Liver (tissue), 9 donors: ENCODE results near the gene OTOGL. TPM values are rescaled to one million over a fixed set of nuclear protein-coding genes. Genes with fewer than 3 reads are reported as not detected.

Source experiments
- DNase-seq: peaks from one replicate; pipeline ENCODE4 v3.0.0-alpha.2; 2017; ENCODE audit warnings: low spot score
- H3K27ac ChIP-seq, 2 donors: one replicate each; pipeline ENCODE4 v1.7.0; 2013; ENCODE audit warnings: inconsistent platforms in 2 of 2, low read length in 2 of 2, control low read depth in 1 of 2, low read depth in 1 of 2, mild to moderate bottlenecking in 1 of 2
- H3K27me3 ChIP-seq, 4 donors: one replicate each; pipeline versions ENCODE4 v1.6.1 to v1.7.0; 2013; ENCODE audit warnings: low read length in 3 of 4, inconsistent platforms in 1 of 4, mild to moderate bottlenecking in 1 of 4, moderate library complexity in 1 of 4; ENCODE audit not compliant: control insufficient read depth in 4 of 4, insufficient read depth in 4 of 4
- H3K36me3 ChIP-seq, 4 donors: one replicate each; pipeline versions ENCODE4 v1.6.1 to v1.7.0; 2013; ENCODE audit warnings: low read length in 3 of 4, mild to moderate bottlenecking in 3 of 4, low read depth in 1 of 4, moderate library complexity in 1 of 4; ENCODE audit not compliant: control insufficient read depth in 4 of 4, insufficient read depth in 3 of 4
- H3K4me1 ChIP-seq, 4 donors: one replicate each; pipeline versions ENCODE4 v1.6.1 to v1.7.0; 2013; ENCODE audit warnings: low read length in 3 of 4, mild to moderate bottlenecking in 3 of 4, moderate library complexity in 1 of 4; ENCODE audit not compliant: control insufficient read depth in 4 of 4, insufficient read depth in 4 of 4
- H3K4me3 ChIP-seq, 3 donors: one replicate each; pipeline versions ENCODE4 v1.6.1 to v1.7.0; 2013; ENCODE audit warnings: low read length in 3 of 3, control low read depth in 1 of 3, low read depth in 1 of 3, mild to moderate bottlenecking in 1 of 3
- H3K9ac ChIP-seq, 2 donors: one replicate each; pipeline ENCODE4 v1.7.0; 2013; ENCODE audit warnings: low read length in 2 of 2, mild to moderate bottlenecking in 2 of 2, moderate library complexity in 2 of 2, control low read depth in 1 of 2, low read depth in 1 of 2
- H3K9me3 ChIP-seq, 4 donors: one replicate each; pipeline versions ENCODE4 v1.6.1 to v1.7.0; 2013; ENCODE audit warnings: low read length in 3 of 4; ENCODE audit not compliant: control insufficient read depth in 4 of 4
- EGR1 ChIP-seq, 2 donors: IDR thresholded peaks; 2 replicates each; pipeline ENCODE4 v1.6.1; 2016 to 2018; ENCODE audit warnings: antibody characterized with exemption in 2 of 2, low read depth in 2 of 2
- FOXA1 ChIP-seq: IDR thresholded peaks from 2 replicates; pipeline ENCODE4 v1.6.1; 2016; ENCODE audit warnings: antibody characterized with exemption
- FOXA2 ChIP-seq: IDR thresholded peaks from 2 replicates; pipeline ENCODE4 v1.6.1; 2016; ENCODE audit warnings: antibody characterized with exemption
- GABPA ChIP-seq, 2 donors: IDR thresholded peaks in 1 of 2; conservative IDR thresholded peaks in 1 of 2; 2 replicates each; pipeline ENCODE4 v1.6.1; 2016; ENCODE audit warnings: antibody characterized with exemption in 2 of 2, mild to moderate bottlenecking in 1 of 2, moderate library complexity in 1 of 2
- HNF4A ChIP-seq, 2 donors: conservative IDR thresholded peaks; 2 replicates each; pipeline ENCODE4 v1.6.1; 2016; ENCODE audit warnings: antibody characterized with exemption in 2 of 2, mild to moderate bottlenecking in 2 of 2
- HNF4G ChIP-seq: IDR thresholded peaks from 2 replicates; pipeline ENCODE4 v1.6.1; 2016; ENCODE audit warnings: antibody characterized with exemption
- JUND ChIP-seq, 2 donors: IDR thresholded peaks; 2 replicates each; pipeline ENCODE4 v1.6.1; 2016; ENCODE audit warnings: antibody characterized with exemption in 2 of 2
- NR2F2 ChIP-seq: IDR thresholded peaks from 2 replicates; pipeline ENCODE4 v1.6.1; 2016; ENCODE audit warnings: antibody characterized with exemption
- RAD21 ChIP-seq, 2 donors: IDR thresholded peaks; 2 replicates each; pipeline ENCODE4 v1.6.1; 2016; ENCODE audit warnings: antibody characterized with exemption in 2 of 2, mild to moderate bottlenecking in 2 of 2
- RXRA ChIP-seq, 2 donors: IDR thresholded peaks; 2 replicates each; pipeline ENCODE4 v1.6.1; 2017 to 2018; ENCODE audit warnings: antibody characterized with exemption in 2 of 2, mild to moderate bottlenecking in 1 of 2
- SP1 ChIP-seq: IDR thresholded peaks from 2 replicates; pipeline ENCODE4 v1.6.1; 2018; ENCODE audit warnings: antibody characterized with exemption, mild to moderate bottlenecking
- TAF1 ChIP-seq: conservative IDR thresholded peaks from 2 replicates; pipeline ENCODE4 v1.6.1; 2016; ENCODE audit warnings: antibody characterized with exemption, mild to moderate bottlenecking
- YY1 ChIP-seq: IDR thresholded peaks from 2 replicates; pipeline ENCODE4 v1.6.1; 2016; ENCODE audit warnings: antibody characterized with exemption, mild to moderate bottlenecking
- WGBS: extraction: QIAGEN DNeasy Blood & Tissue Kit; methylation state at CpG from one replicate; pipeline ENCODE4 v1.1.7; 2013; 5-methylcytosine and 5-hydroxymethylcytosine counted together
- polyA plus RNA-seq, 2 donors: library from polyadenylated mRNA; stranded (reverse) in 1 of 2; unstranded in 1 of 2; fragments of 200-250 nt in 1 of 2; fragments of >200 nt in 1 of 2; fragmentation: Nextera tagmentation in 1 of 2; extraction: Ambion mirVana in 1 of 2; gene quantifications; one replicate each; pipeline versions ENCODE4 v1.2.1 to v1.2.3, GENCODE V29; 2013 to 2015
- total RNA-seq, 2 donors: library from RNA; depleted of rRNA; stranded (reverse); fragments of >200 nt; gene quantifications; one replicate each; pipeline ENCODE4 v1.2.3, GENCODE V29; 2014
- TF ChIP-seq, protein P1 (sequence below): IDR thresholded peaks from 2 replicates; pipeline ENCODE4 v1.6.1; 2016; ENCODE audit warnings: antibody characterized with exemption
- TF ChIP-seq, protein P2 (sequence below): IDR thresholded peaks from 2 replicates; pipeline ENCODE4 v1.6.1; 2016; ENCODE audit warnings: antibody characterized with exemption, mild to moderate bottlenecking
- TF ChIP-seq, protein P3 (sequence below): IDR thresholded peaks from 2 replicates; pipeline ENCODE4 v1.6.1; 2016; ENCODE audit warnings: antibody characterized with exemption
- TF ChIP-seq, protein P4 (sequence below): IDR thresholded peaks from 2 replicates; pipeline ENCODE4 v1.6.1; 2016; ENCODE audit warnings: antibody characterized with exemption
- TF ChIP-seq, protein P5 (sequence below): fragments of 150-350 bp; IDR thresholded peaks from 2 replicates; pipeline ENCODE4 v1.5.1; 2017; ENCODE audit warnings: improper control_type of control experiment, low read depth, low read length; ENCODE audit not compliant: missing input control
- donor health status: healthy.
- donor health status: healthy.
- donor health status: healthy.
- donor health status: healthy.
- donor health status: healthy.

The OTOGL gene
- total and polyA plus RNA-seq, 4 donors = 0.01 to 0.09 (median 0.08) TPM; not detected in 1

DNA sequence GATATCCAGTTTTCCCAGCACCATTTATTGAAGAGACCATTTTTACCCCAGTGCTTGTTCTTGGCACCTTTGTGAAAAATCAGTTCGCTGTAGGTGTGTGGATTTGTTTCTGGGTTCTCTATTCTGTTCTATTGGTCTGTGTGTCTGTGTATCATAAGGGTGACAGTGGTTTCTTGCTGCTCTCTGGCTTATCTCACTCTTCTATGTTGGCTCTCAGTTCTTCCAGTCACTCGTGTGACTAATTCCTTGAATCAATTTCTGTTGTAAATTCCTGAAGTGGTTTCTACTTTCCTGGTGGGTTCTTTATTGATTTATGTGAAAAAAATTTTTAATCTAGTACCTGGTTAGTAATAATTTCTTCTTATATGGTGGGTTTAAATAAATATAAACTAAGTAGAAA is 58.3 kb downstream of the OTOGL start:
- H3K9ac ChIP-seq = no peak overlapping the region
- no peak for DNase-seq
- H3K9me3 ChIP-seq = no peaks in the 10 kb centered on the region
- H3K27me3 ChIP-seq = no peaks in the 10 kb centered on the region
- no peaks in the 10 kb centered on the region for H3K4me1 ChIP-seq
- H3K36me3 ChIP-seq = no peaks in the 10 kb centered on the region
- H3K27ac ChIP-seq = no peak overlapping the region
- WGBS = 35% methylated on average over 2 of the region's 2 CpGs
- TF ChIP-seq HNF4A (conservative IDR thresholded peaks at IDR 0.05) (no peak), GABPA (IDR thresholded peaks at IDR 0.05 in 1 of 2, conservative IDR thresholded peaks at IDR 0.05 in 1 of 2) (no peak), SP1 (no peak), TAF1 (no peak), RXRA (IDR thresholded peaks at IDR 0.05) (no peak), RAD21 (IDR thresholded peaks at IDR 0.05) (no peak), HNF4G (no peak), NR2F2 (no peak), YY1 (no peak), JUND (IDR thresholded peaks at IDR 0.05) (no peak), EGR1 (IDR thresholded peaks at IDR 0.05; ENCODE audit: low read depth in 2 of 2) (no peak), FOXA1 (no peak), FOXA2 (no peak)
- TF ChIP-seq, protein P1, sequence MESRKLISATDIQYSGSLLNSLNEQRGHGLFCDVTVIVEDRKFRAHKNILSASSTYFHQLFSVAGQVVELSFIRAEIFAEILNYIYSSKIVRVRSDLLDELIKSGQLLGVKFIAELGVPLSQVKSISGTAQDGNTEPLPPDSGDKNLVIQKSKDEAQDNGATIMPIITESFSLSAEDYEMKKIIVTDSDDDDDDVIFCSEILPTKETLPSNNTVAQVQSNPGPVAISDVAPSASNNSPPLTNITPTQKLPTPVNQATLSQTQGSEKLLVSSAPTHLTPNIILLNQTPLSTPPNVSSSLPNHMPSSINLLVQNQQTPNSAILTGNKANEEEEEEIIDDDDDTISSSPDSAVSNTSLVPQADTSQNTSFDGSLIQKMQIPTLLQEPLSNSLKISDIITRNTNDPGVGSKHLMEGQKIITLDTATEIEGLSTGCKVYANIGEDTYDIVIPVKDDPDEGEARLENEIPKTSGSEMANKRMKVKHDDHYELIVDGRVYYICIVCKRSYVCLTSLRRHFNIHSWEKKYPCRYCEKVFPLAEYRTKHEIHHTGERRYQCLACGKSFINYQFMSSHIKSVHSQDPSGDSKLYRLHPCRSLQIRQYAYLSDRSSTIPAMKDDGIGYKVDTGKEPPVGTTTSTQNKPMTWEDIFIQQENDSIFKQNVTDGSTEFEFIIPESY = no peak
- TF ChIP-seq, protein P2, sequence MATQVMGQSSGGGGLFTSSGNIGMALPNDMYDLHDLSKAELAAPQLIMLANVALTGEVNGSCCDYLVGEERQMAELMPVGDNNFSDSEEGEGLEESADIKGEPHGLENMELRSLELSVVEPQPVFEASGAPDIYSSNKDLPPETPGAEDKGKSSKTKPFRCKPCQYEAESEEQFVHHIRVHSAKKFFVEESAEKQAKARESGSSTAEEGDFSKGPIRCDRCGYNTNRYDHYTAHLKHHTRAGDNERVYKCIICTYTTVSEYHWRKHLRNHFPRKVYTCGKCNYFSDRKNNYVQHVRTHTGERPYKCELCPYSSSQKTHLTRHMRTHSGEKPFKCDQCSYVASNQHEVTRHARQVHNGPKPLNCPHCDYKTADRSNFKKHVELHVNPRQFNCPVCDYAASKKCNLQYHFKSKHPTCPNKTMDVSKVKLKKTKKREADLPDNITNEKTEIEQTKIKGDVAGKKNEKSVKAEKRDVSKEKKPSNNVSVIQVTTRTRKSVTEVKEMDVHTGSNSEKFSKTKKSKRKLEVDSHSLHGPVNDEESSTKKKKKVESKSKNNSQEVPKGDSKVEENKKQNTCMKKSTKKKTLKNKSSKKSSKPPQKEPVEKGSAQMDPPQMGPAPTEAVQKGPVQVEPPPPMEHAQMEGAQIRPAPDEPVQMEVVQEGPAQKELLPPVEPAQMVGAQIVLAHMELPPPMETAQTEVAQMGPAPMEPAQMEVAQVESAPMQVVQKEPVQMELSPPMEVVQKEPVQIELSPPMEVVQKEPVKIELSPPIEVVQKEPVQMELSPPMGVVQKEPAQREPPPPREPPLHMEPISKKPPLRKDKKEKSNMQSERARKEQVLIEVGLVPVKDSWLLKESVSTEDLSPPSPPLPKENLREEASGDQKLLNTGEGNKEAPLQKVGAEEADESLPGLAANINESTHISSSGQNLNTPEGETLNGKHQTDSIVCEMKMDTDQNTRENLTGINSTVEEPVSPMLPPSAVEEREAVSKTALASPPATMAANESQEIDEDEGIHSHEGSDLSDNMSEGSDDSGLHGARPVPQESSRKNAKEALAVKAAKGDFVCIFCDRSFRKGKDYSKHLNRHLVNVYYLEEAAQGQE = no peak
- TF ChIP-seq, protein P3, sequence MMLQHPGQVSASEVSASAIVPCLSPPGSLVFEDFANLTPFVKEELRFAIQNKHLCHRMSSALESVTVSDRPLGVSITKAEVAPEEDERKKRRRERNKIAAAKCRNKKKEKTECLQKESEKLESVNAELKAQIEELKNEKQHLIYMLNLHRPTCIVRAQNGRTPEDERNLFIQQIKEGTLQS = no peak
- TF ChIP-seq, protein P4, sequence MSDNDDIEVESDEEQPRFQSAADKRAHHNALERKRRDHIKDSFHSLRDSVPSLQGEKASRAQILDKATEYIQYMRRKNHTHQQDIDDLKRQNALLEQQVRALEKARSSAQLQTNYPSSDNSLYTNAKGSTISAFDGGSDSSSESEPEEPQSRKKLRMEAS = no peak
- TF ChIP-seq, protein P5, sequence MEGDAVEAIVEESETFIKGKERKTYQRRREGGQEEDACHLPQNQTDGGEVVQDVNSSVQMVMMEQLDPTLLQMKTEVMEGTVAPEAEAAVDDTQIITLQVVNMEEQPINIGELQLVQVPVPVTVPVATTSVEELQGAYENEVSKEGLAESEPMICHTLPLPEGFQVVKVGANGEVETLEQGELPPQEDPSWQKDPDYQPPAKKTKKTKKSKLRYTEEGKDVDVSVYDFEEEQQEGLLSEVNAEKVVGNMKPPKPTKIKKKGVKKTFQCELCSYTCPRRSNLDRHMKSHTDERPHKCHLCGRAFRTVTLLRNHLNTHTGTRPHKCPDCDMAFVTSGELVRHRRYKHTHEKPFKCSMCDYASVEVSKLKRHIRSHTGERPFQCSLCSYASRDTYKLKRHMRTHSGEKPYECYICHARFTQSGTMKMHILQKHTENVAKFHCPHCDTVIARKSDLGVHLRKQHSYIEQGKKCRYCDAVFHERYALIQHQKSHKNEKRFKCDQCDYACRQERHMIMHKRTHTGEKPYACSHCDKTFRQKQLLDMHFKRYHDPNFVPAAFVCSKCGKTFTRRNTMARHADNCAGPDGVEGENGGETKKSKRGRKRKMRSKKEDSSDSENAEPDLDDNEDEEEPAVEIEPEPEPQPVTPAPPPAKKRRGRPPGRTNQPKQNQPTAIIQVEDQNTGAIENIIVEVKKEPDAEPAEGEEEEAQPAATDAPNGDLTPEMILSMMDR = no peak
- no peak overlapping the region for H3K4me3 ChIP-seq
